PC-9 (cell line): ENCODE measurements around the gene GRXCR2.

ENCODE experiments used
- CTCF ChIP-seq: fragments of 200-600 bp; sonication (generic); conservative IDR thresholded peaks from 2 replicates; pipeline ENCODE4 v1.6.1; 2017; ENCODE audit warnings: mixed run types, antibody characterized with exemption, mild to moderate bottlenecking, moderate library complexity
- EZH2 ChIP-seq: fragments of 200-600 bp; sonication (generic); IDR thresholded peaks from 2 replicates; pipeline ENCODE4 v1.8.0; 2017; ENCODE audit warnings: antibody characterized with exemption, low read depth

DNA sequence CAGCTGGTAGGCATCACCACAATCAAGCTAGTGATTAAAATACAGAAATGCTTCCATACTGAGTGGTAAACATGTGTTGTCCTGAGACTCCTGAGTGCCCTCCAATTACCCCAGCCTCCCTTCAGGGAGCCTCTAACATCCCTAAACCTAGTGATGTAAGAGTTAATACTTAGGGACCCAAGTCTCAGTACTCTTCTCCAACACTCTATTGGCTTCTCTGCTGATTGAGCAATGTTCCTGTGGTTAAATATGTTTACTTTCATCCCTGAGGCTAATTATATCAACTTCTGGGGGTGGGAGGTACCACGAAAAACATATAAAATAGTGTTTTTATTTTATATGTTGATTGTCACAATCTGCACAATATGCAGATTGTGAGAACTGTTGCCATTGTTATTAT is 5.0 kb downstream of the GRXCR2 start:
- TF ChIP-seq CTCF, result no peak
- TF ChIP-seq EZH2, result no peak
